Effector CD4-positive, alpha-beta T cell (primary cell): ENCODE measurements around the gene TMEM107.

Experiments
- DNase-seq: peaks from one replicate; pipeline ENCODE4 v3.0.0-alpha.2; 2020

TMEM107 gene

DNA sequence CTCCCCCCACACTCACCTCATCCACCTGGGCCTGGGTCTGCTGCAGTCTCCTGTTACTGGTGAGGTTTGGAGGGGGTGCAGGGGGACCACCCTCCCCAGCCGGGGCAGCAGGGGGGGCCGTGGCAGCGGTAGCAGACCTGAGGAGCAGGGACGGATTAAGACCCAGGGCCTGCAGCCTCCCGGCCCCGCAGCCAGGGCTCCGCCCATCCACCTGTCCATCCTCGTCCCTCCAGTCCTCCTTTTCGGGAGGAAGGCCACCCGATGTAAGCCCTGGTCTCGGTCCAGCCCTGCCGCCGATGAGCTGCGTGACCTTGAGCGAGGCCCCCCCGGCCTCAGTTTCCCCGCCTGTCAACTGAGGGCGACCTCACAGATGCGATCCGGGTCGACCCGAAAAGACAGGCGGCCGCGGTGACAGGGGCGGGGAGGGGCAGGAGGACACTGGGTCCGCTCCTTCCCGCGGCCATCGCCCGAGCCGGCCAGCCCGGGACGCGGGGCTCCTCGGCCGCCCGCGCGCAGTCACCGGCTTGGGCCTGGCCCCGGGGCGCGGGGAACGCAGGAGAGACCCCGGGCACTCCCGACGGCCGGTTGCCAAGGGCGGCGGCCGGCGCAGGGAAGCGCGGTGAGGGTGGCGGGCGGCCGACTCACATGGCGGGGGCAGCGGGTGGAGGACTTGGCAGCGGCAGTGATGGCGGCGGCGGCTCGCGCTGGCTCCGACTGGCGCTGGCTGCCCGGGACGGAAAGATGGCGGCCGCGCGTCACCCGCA, 13.8 kb downstream of the TMEM107 start, which contains the start of gene VAMP2:
Gene VAMP2 (minus strand): TSS at position 716 of the 764 bp plus-strand sequence. CDS start 69 bp downstream, at position 647.
- DNase-seq, result peak; percentile 82

- DNase-seq, result peak; percentile 6
Measured at GRCh38 chr17:8161289-8162232, 14.6 kb downstream of the TMEM107 start.

DNA sequence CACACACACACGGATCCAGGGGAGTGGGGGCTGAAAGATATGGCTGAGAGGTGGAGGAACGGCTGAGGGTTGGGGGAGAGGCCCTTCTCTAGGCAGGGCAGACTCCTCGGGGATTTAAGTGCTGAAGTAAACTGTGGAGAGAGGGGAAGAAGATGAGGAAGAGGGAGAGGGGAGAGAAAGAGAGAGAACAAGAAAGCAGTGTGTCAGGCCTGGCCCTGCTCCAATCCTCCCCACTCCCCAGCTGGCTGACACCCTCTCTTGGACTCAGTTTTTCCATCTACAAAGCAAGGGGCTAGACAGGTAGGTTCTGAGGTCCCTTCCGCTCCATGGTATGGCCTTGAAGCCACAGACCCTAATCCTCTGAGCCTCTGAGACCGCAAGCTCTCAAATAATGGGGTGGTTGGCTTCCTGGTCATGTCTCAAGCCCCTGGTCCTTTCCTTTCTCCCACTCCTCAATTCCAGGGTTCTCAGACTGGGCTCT, 15.4 kb downstream of the TMEM107 start:
- no peak for DNase-seq

- DNase-seq, result no peak
Measured at GRCh38 chr17:8160224-8160577, 16.0 kb downstream of the TMEM107 start.

- no peak for DNase-seq
Measured at GRCh38 chr17:8159459-8160223, 16.5 kb downstream of the TMEM107 start.

DNA sequence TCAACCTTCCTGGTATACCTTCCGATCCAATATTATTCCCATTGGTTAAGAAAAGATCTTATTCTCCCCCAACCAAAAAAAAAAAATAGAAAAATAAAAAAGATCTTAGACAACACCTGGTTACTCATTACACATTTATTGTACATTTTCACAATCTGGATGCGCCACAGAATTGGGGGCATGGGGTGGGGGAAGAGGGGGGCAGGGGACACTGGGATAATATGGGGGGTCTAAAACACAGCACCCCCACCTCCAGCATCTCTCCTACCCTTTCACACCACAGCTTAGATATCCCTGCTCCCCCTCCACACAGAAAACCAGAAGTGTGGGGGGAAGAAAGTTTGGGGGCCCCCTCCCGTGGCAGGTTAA, 17.2 kb downstream of the TMEM107 start:
- DNase-seq, result no peak

DNA sequence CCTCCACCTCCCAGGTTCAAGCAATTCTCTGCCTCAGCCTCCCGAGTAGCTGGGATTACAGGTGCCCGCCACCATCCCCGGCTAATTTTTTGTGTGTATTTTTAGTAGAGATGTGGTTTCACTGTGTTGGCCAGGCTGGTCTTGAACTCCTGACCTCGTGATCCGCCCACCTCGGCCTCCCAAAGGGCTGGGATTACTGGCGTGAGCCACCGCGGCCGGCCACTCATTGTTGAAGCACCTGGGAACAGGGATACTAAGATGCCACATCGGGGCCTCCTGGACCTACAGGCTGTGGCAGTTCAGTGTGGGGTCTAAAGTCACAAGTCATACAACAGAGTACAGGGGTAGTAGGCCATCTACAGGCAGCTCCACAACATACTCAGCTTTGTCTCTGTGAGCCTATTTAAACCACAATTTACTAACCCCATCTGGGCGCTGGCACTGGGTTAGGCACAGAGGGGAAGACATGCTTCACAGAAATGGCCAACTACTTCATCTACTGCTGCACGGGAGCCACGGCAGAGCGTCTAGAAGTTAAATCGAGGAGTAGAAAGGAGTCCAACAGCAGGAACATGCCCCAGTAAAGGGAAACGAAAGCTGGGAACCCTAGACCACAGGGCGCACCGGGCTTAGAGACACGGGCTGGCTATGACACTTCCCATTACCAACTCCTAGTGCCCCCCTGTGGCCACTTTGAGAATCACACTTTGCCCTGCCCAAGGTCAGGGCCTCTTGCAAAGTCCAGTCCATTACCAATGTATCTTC, 17.7 kb downstream of the TMEM107 start:
- DNase-seq, result peak; percentile 84

DNA sequence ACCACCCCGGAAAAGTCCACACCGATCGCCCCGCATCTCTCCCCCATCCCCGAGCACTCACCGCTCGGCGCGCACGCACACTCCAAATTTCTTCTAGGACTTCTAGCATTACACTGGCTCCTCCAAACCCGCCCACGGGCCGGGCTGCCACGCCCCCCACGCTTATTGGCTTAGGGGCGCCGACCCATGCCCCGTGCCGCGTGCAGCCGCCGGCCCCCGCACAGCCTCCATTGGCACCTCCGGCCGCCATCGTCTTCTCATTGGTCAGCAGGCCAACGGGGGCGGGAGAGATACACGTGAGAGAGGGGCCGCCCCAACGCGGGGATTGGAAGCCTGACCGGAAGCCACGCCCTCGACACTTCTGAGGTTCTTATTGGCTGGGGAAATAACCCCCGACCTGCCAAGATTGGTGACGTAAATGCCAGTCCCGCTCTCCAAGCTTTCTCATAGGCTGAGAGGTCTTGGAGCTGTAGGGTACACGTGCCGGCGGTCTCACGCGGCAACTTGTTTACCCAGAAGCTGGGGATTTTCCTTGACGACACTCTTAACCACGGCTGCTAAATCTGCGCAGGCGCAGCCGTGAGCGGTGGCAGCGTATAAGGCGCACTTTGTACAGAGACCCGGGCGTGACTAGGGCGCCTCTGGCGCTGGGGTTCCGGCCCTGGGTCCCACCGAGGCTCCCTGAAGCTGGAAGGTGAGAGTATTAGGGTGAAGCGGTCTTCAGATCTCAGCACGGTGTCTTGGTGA, 19.8 kb downstream of the TMEM107 start:
- peak; percentile 100 for DNase-seq

GRCh38 chr17:8155996-8156245, 20.3 kb downstream of the TMEM107 start:
- no peak for DNase-seq

GRCh38 chr17:8155231-8155995, 20.8 kb downstream of the TMEM107 start:
- peak; percentile 6 for DNase-seq

DNA sequence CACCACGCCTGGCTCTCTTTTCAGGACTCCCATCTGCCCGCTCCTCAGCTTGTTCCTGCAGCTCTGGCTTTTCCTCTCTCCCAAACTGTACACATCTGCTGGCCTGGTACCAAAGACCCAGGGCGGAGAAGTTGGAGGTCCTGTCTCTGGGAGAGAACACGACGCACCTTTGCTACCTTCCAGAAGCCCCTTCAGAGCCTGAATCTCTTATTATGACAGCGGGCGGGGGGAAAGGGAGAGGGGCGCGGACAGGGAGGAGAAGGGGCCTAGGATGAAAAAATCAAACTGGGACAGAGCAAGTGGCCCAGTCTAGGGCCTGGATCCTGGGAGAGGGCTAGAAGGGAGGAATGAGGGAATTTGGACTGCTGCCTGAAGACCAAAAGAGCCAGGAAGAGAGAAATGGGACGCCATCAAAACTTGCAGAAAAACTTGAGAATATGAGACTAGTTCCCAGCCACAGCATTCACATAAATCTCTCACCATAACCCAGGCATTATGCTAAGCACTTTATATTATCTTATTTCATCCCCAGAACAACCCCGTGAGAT, 21.5 kb downstream of the TMEM107 start:
- DNase-seq, result no peak

DNA sequence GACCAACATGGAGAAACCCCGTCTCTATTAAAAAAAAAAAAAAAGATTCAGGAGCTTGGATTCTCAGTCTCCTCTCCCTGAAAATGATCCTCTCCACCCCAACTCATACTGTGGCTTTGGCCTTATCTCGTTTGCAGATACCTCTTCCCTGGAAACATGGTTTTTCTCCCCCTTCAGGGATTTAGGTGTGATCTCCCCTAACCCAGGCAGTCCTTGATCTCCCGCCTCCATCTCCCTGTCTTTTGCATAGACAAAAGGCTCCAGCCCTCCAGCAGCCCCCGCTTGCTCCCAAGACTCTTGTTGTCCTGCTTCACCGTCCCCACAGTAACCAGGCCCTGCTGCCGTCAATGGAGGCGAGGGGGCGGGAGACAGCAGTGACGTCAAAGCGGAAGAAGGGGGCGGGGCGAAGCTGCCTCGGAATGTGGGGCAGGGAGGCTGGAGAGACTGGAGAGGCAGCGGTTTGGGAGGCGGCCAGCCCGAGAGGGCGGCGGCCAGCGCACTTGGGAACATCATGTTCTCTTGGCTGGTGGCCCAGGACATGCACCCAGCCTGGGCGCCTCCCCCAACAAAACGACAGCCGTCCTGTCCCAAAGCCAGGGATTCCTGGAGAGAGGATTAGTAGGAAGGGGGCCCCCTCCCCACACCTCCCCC, 22.1 kb downstream of the TMEM107 start:
- DNase-seq, result peak; percentile 89

DNA sequence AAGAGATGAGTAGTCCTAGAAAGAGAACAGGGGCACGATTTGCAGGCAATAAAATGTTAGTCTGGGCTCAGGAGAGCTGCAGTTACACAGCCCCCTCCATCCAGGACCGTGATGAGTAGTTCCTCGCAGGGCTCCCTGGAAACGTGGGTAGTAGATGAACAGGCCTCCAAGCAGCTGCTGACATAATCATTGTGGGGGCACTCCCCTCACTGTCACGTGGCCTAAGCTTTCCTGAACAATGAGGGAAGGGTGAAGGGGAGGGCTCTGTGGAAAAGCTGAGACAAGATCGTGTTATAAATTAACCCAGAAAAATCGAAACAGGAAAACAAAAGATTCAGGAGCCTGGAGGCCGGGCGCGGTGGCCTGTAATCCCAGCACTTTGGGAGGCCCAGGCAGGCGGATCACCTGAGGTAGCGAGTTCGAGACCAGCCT, 22.6 kb downstream of the TMEM107 start:
- peak; percentile 30 for DNase-seq

GRCh38 chr17:8153031-8153451, 23.1 kb downstream of the TMEM107 start:
- peak; percentile 3 for DNase-seq

DNA sequence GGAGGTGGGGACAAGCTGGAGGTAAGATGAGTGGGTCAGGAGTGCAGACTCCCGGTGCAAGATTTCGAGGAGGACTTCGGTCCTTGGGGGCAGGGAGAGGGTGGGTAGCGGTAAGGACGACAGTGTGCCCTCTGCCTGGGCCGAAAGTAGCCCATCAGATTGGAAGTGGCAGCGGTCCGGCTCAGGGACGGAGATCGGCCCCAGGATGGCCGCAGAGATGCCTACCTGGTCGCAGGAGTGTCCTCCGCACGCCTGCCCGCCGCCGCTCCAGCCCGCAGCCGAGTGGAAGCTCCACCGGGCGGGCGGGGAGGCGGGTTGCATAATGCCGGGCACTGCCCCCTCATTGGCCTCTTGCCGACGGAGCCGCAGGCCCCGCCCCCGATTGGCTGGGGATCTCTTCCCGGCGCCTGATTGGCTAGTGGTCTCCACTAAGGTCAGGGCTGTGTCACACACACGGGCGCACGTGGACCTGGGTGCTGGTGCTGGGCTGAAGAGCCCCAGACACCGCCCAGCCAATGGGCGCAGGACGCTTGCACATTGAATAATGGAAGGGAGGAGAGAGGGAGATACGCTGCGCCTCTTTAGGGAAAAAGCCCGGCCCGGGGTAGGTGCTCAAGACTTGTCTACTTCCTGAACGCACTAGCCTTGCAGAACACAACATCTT, 23.9 kb downstream of the TMEM107 start, which contains the start of gene PER1:
Gene PER1 (minus strand): TSS at position 293 of the 664 bp plus-strand sequence. CDS start 1,698 bp downstream, outside the sequence.
- DNase-seq, result peak; percentile 80

DNA sequence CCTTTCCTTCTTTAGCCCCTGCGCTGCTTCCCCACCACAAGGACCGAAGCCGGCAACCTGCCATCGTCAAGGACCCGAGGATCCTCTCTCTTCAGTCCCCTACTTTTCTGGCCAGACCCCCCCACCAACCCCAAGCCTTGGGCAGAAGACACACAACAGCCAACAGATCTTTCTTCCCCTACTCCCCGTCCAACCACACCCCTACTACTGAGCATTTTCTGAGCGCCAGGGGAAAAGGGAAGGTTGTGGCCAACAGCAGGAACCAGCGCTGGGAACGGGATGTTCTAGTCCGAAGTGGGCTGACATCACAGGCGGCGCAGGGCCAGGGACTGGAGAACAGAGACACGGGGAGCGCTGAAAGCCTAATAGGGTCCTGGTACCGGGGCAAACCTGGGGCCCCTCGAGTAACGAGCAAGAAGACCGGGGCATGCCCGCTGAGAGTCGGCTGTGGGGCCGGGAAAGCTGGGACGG, 24.5 kb downstream of the TMEM107 start:
- DNase-seq, result peak; percentile 38

DNA sequence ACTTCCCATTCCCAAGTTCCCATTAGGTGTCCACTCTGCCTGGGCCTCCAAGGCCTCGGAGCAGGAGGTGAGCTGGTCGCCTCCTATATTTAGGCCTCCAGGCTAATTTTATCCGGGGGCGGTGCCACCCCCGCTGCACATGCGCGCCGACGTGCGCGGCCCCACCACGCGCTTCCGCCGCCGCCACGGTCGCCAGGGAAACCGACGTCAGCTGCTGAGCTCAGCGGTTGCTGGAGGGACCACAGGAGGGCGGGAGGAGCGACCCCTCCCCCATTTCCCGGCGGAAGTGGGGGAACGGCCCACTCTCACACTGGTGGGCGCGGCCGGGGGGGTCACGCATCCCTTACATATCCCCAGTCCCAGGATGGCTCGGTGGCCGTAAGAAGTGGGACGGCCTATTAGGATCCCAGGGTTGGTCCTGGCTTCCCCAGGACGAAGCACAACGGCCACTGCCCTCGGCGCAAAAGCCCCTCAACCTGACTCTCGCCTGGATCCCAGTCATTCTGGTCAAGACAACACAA, 25.0 kb downstream of the TMEM107 start:
- peak; percentile 88 for DNase-seq
